ENCODE measurements around the gene MRE11. TPM values are rescaled to one million over a fixed set of nuclear protein-coding genes. Genes with fewer than 3 reads are reported as not detected.

The MRE11 gene
- total and polyA plus RNA-seq, 10 of the 15 experiments (the other 5 are each of a cell fraction or from before 2014, with no cell fraction given) = 16.2 to 39.2 (median 26.9) TPM

DNA sequence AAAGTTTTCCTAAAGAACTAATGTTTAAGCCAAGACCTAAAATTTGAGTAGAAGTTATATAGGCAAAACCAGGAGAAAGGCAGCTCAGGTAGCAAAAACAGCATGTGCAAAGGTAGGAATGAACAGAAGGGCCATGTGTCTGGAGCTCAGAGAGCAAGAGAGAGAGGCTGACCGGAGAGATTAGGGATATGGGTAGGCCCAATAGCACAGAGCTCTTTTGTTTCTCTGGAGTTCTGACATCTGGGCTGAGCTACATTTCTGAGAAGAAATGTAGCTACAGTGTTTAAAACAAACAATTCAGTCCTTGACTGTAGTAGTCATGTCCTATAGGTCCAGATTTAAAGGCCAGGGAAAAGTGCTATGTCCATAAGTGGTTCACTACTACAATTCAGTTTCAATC is 23.1 kb upstream of the MRE11 start (continued):
- TF ChIP-seq, protein P1, sequence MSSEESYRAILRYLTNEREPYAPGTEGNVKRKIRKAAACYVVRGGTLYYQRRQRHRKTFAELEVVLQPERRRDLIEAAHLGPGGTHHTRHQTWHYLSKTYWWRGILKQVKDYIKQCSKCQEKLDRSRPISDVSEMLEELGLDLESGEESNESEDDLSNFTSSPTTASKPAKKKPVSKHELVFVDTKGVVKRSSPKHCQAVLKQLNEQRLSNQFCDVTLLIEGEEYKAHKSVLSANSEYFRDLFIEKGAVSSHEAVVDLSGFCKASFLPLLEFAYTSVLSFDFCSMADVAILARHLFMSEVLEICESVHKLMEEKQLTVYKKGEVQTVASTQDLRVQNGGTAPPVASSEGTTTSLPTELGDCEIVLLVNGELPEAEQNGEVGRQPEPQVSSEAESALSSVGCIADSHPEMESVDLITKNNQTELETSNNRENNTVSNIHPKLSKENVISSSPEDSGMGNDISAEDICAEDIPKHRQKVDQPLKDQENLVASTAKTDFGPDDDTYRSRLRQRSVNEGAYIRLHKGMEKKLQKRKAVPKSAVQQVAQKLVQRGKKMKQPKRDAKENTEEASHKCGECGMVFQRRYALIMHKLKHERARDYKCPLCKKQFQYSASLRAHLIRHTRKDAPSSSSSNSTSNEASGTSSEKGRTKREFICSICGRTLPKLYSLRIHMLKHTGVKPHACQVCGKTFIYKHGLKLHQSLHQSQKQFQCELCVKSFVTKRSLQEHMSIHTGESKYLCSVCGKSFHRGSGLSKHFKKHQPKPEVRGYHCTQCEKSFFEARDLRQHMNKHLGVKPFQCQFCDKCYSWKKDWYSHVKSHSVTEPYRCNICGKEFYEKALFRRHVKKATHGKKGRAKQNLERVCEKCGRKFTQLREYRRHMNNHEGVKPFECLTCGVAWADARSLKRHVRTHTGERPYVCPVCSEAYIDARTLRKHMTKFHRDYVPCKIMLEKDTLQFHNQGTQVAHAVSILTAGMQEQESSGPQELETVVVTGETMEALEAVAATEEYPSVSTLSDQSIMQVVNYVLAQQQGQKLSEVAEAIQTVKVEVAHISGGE (CRISPR knock-in tag; IDR thresholded peaks at IDR 0.05) = no peak
- TF ChIP-seq EP300 (IDR thresholded peaks at IDR 0.05; ENCODE audit: borderline replicate concordance in 1 of 2, control insufficient read depth in 1 of 2, low read depth in 2 of 2, low read length in 2 of 2) (no peak), CEBPB (IDR thresholded peaks at IDR 0.05; ENCODE audit: borderline replicate concordance in 1 of 2, low read depth in 2 of 2, low read length in 2 of 2) (no peak)

DNA sequence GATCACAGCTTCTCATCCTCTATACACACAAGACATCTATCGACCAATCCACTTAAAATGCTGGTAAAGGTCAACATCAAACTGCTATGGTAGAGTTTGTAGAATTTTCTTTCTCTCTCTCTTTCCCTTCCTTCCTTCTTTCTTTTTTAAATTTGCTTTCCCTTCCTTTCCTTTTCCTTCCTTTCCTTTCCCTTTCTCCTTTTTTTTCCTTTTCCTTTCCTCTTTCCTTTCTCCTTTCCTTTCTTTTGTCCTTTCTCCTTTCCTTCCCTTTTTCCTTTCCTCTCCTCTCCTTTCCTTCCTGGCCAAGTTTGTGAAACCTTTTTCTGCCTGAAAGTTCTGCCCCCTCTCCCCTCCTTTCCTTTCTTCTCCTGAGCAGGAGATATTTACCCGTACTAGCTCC is 21.8 kb upstream of the MRE11 start:
- WGBS (ENCODE audit: insufficient coverage, insufficient replicate concordance, low lambda C conversion rate, missing lambda C conversion rate) = 56% methylated on average over 2 of the region's 2 CpGs
- no peak overlapping the region for H2AFZ ChIP-seq (ENCODE audit: control insufficient read depth, low read depth, low read length)
- H4K20me1 ChIP-seq (ENCODE audit: control insufficient read depth, insufficient read depth) = no peaks in the 10 kb centered on the region
- H3K9ac ChIP-seq (ENCODE audit: control insufficient read depth, insufficient read depth, low read length) = no peak overlapping the region
- BruUV-seq (replicated peaks) = no TSS peak
- TF ChIP-seq, protein P2, sequence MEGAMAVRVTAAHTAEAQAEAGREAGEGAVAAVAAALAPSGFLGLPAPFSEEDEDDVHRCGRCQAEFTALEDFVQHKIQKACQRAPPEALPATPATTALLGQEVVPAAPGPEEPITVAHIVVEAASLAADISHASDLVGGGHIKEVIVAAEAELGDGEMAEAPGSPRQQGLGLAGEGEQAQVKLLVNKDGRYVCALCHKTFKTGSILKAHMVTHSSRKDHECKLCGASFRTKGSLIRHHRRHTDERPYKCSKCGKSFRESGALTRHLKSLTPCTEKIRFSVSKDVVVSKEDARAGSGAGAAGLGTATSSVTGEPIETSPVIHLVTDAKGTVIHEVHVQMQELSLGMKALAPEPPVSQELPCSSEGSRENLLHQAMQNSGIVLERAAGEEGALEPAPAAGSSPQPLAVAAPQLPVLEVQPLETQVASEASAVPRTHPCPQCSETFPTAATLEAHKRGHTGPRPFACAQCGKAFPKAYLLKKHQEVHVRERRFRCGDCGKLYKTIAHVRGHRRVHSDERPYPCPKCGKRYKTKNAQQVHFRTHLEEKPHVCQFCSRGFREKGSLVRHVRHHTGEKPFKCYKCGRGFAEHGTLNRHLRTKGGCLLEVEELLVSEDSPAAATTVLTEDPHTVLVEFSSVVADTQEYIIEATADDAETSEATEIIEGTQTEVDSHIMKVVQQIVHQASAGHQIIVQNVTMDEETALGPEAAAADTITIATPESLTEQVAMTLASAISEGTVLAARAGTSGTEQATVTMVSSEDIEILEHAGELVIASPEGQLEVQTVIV (IDR thresholded peaks at IDR 0.05; ENCODE audit: borderline replicate concordance, partially characterized antibody) = no peak
- TF ChIP-seq, protein P3, sequence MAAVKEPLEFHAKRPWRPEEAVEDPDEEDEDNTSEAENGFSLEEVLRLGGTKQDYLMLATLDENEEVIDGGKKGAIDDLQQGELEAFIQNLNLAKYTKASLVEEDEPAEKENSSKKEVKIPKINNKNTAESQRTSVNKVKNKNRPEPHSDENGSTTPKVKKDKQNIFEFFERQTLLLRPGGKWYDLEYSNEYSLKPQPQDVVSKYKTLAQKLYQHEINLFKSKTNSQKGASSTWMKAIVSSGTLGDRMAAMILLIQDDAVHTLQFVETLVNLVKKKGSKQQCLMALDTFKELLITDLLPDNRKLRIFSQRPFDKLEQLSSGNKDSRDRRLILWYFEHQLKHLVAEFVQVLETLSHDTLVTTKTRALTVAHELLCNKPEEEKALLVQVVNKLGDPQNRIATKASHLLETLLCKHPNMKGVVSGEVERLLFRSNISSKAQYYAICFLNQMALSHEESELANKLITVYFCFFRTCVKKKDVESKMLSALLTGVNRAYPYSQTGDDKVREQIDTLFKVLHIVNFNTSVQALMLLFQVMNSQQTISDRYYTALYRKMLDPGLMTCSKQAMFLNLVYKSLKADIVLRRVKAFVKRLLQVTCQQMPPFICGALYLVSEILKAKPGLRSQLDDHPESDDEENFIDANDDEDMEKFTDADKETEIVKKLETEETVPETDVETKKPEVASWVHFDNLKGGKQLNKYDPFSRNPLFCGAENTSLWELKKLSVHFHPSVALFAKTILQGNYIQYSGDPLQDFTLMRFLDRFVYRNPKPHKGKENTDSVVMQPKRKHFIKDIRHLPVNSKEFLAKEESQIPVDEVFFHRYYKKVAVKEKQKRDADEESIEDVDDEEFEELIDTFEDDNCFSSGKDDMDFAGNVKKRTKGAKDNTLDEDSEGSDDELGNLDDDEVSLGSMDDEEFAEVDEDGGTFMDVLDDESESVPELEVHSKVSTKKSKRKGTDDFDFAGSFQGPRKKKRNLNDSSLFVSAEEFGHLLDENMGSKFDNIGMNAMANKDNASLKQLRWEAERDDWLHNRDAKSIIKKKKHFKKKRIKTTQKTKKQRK (IDR thresholded peaks at IDR 0.05; ENCODE audit: low read depth, low read length) = no peak
- TF ChIP-seq LARP7 (IDR thresholded peaks at IDR 0.05) = no peak
- TF ChIP-seq PAX8 (IDR thresholded peaks at IDR 0.05) = no peak
- TF ChIP-seq CBX5 (IDR thresholded peaks at IDR 0.05; ENCODE audit: low read depth) = no peak
- H3K79me2 ChIP-seq (ENCODE audit: control insufficient read depth, insufficient read depth, low read length) = no peaks in the 10 kb centered on the region
- POLR2A ChIA-PET = interaction anchor here (0.7 kb wide), 1 partner anchor 11 kb away, joined by 3 read pairs; no protein-coding TSS in a partner anchor
- H3K27ac ChIP-seq (ENCODE audit: control insufficient read depth, insufficient read depth) = no peak overlapping the region
- DNase-seq (ENCODE audit: low read depth, low spot score) (no peak), FAIRE-seq (no peak), ATAC-seq (no peak)
- no peaks in the 10 kb centered on the region for H3K36me3 ChIP-seq (ENCODE audit: control insufficient read depth in 2 of 2, insufficient read depth in 2 of 2, low read length in 1 of 2)
- RAD21 ChIA-PET (ENCODE audit: unreplicated experiment) = interaction anchor here (0.7 to 1.8 kb wide), 4 partner anchors 10 to 620 kb away, joined by 3 to 10 read pairs (median 5); no protein-coding TSS in a partner anchor
- H3K4me1 ChIP-seq (ENCODE audit: control insufficient read depth, insufficient read depth, low read length) = no peaks in the 10 kb centered on the region
- CTCF ChIA-PET = interaction anchor here (0.6 to 15.7 kb wide), 11 partner anchors 11 to 620 kb away, joined by 3 to 337 read pairs (median 3); no protein-coding TSS in a partner anchor
- peaks cover 0 to 7% of the 10 kb centered on the region in 2 experiments; a peak in 1 of 4 replicates for H3K27me3 ChIP-seq (replicated peaks in 1 of 2; ENCODE audit: control insufficient read depth in 2 of 2, insufficient read depth in 2 of 2, low read length in 1 of 2)
- SMC1A ChIA-PET (ENCODE audit: uncharacterized antibody, unreplicated experiment) = interaction anchor here (1.0 to 13.5 kb wide), 6 partner anchors 8 to 88 kb away, joined by 3 to 216 read pairs (median 76); no protein-coding TSS in a partner anchor
- no peaks in the 10 kb centered on the region for H3K9me3 ChIP-seq (replicated peaks; ENCODE audit: control insufficient read depth, insufficient read depth, low read length)
- H3K4me3 ChIP-seq = no peak overlapping the region
- intact Hi-C loops (cut with micrococcal nuclease; ENCODE audit: unreplicated experiment) (loop anchor here (10.0 kb wide), 1 partner anchor 239 kb away; no protein-coding TSS in a partner anchor), in situ Hi-C loops (cut with MboI) (no loop called here)
- no peak overlapping the region for H3K4me2 ChIP-seq (ENCODE audit: control insufficient read depth, insufficient read depth)
